NCI-H510A (cell line): ENCODE results near the gene ICAM1.
"Not testable (repeated sequence)": the region's sequence is repeated elsewhere in the genome, so short reads cannot be mapped to it uniquely, and the experiment has no call there.

ENCODE experiments used
- DNase-seq: peaks from one replicate; lab custom pipeline; 2025; lab: John Stamatoyannopoulos, UW

ICAM1 gene

GRCh38 chr19:10274589-10274988, 3.7 kb downstream of the ICAM1 start:
- DNase-seq: no peak

- DNase-seq: no peak
Observed at GRCh38 chr19:10277795-10278589, 7.1 kb downstream of the ICAM1 start.

DNA sequence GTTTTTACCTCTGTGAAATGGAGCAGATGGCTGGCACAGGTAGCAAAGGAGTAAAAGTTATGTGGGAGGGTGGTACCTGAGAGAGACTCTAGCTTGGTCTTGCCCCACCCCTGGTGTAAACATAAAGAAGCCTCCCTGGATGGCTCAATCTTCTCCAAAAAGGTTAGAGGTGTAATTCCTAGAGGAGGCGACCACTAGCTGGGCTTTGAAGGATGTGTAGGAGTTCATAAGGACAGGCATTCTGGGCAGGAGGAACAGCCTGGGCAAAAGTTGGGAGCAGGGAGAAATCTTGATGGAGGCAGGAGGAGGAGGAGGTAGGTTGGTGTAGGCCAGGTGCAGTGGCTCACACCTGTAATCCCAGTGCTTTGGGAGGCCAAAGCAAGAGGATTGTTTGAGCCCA, 8.0 kb downstream of the ICAM1 start:
- DNase-seq: no peak

- DNase-seq: no peak
Observed at GRCh38 chr19:10279737-10280442, 9.0 kb downstream of the ICAM1 start.

- DNase-seq: not testable (repeated sequence)
Observed at GRCh38 chr19:10282043-10282442, 11.1 kb downstream of the ICAM1 start.

- DNase-seq: no peak
Observed at GRCh38 chr19:10283301-10284064, 12.6 kb downstream of the ICAM1 start.

DNA sequence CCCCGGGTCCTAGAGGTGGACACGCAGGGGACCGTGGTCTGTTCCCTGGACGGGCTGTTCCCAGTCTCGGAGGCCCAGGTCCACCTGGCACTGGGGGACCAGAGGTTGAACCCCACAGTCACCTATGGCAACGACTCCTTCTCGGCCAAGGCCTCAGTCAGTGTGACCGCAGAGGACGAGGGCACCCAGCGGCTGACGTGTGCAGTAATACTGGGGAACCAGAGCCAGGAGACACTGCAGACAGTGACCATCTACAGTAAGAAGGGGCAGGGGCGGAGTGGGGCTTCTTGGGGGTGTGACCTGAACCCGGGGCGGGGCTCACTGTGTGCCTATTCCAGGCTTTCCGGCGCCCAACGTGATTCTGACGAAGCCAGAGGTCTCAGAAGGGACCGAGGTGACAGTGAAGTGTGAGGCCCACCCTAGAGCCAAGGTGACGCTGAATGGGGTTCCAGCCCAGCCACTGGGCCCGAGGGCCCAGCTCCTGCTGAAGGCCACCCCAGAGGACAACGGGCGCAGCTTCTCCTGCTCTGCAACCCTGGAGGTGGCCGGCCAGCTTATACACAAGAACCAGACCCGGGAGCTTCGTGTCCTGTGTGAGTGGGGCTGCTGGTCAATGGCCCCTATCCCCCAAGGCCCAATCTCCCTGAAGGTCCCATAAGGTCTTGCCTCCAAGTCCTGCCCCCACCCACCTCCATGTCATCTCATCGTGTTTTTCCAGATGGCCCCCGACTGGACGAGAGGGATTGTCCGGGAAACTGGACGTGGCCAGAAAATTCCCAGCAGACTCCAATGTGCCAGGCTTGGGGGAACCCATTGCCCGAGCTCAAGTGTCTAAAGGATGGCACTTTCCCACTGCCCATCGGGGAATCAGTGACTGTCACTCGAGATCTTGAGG, 13.4 kb downstream of the ICAM1 start:
- DNase-seq: no peak

- DNase-seq: no peak
Observed at GRCh38 chr19:10284960-10285278, 14.0 kb downstream of the ICAM1 start.

GRCh38 chr19:10285393-10285792, 14.5 kb downstream of the ICAM1 start:
- DNase-seq: no peak

DNA sequence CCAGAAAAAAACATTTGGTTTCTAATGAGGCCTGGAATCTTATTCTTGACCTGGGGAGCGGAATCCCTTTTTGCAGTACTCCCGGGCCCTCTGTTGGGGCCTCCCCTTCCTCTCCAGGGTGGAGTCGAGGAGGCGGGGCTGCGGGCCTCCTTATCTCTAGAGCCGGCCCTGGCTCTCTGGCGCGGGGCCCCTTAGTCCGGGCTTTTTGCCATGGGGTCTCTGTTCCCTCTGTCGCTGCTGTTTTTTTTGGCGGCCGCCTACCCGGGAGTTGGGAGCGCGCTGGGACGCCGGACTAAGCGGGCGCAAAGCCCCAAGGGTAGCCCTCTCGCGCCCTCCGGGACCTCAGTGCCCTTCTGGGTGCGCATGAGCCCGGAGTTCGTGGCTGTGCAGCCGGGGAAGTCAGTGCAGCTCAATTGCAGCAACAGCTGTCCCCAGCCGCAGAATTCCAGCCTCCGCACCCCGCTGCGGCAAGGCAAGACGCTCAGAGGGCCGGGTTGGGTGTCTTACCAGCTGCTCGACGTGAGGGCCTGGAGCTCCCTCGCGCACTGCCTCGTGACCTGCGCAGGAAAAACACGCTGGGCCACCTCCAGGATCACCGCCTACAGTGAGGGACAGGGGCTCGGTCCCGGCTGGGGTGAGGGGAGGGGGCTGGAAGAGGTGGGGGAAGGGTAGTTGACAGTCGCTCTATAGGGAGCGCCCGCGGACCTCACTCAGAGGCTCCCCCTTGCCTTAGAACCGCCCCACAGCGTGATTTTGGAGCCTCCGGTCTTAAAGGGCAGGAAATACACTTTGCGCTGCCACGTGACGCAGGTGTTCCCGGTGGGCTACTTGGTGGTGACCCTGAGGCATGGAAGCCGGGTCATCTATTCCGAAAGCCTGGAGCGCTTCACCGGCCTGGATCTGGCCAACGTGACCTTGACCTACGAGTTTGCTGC, 16.1 kb downstream of the ICAM1 start, which contains the start of gene ICAM4:
Gene ICAM4 (plus strand): TSS at position 153 of the 935 bp plus-strand sequence. CDS start 58 bp downstream, at position 211.
- DNase-seq: no peak

GRCh38 chr19:10288662-10289166, 17.8 kb downstream of the ICAM1 start:
- DNase-seq: no peak

GRCh38 chr19:10289167-10289835, 18.4 kb downstream of the ICAM1 start:
- DNase-seq: no peak

DNA sequence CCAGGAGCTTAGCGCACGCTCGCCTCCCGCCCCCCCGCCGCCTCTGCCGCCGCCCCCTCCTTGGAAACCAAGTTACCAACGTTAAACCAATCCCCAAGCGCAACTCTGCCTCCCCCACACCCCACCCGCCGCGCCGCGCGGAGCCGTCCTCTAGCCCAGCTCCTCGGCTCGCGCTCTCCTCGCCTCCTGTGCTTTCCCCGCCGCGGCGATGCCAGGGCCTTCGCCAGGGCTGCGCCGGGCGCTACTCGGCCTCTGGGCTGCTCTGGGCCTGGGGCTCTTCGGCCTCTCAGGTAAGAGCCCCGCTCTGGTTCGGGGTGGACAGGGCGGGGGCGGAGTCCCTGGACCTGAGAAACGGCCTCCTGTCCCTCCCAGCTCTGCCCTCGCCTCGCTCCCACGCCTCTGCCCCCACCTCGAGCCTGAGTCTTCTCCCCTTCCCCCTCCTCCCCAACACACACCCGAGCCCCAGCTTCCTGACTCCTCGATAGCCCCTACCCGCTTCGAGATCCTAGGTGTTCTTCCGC, 19.0 kb downstream of the ICAM1 start, which contains the start of gene ICAM5:
Gene ICAM5 (plus strand): TSS at position 117 of the 521 bp plus-strand sequence. CDS start 92 bp downstream, at position 209.
- DNase-seq: no peak

- DNase-seq: no peak
Observed at GRCh38 chr19:10290357-10290875, 19.5 kb downstream of the ICAM1 start.

DNA sequence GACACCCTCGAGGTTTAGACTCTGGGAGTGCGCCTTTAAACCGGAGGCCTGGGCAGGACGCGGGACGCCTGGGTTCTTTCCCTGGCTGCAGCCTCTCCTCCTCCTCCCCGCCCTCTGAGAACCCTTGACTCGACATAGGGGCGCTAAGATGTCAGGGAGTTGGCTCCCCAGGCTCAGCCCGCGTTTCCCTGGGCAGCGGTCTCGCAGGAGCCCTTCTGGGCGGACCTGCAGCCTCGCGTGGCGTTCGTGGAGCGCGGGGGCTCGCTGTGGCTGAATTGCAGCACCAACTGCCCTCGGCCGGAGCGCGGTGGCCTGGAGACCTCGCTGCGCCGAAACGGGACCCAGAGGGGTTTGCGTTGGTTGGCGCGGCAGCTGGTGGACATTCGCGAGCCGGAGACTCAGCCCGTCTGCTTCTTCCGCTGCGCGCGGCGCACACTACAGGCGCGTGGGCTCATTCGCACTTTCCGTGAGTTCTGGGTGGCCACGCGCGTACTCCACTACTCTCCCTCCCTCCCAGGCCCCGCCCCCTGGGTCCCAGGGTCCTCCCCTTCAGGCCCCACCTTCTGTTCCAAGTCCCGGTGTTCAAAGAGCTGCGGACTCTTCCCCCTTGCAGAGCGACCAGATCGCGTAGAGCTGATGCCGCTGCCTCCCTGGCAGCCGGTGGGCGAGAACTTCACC, 20.1 kb downstream of the ICAM1 start:
- DNase-seq: no peak

DNA sequence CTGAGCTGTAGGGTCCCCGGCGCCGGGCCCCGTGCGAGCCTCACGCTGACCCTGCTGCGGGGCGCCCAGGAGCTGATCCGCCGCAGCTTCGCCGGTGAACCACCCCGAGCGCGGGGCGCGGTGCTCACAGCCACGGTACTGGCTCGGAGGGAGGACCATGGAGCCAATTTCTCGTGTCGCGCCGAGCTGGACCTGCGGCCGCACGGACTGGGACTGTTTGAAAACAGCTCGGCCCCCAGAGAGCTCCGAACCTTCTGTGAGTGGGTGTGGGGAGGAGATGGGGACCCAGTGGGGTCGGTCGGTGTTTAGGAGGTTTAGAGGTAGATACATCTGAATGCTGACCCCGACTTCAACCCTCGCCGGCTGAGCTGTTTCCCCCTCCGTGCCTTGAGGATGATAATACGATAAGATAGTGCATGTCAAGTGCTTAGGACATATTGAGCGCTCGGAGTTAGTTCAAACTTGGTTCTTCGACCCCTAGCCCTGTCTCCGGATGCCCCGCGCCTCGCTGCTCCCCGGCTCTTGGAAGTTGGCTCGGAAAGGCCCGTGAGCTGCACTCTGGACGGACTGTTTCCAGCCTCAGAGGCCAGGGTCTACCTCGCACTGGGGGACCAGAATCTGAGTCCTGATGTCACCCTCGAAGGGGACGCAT, 20.8 kb downstream of the ICAM1 start:
- DNase-seq: no peak

GRCh38 chr19:10292206-10292788, 21.4 kb downstream of the ICAM1 start:
- no peak for DNase-seq
